Endothelial cell of umbilical vein (primary cell): Measurements from ENCODE around the gene CLEC18A. TPM values are rescaled to one million over a fixed set of nuclear protein-coding genes. Genes with fewer than 3 reads are reported as not detected.

Source experiments
- BruUV-seq: library from RNA; stranded (reverse); fragments of 400-500 nt; replicated peaks from 2 replicates; lab custom pipeline; 2021; lab: Mats Ljungman, UMichigan
- CTCF ChIA-PET: fragments of 300-600, 350-600 bp; sonication (Branson Sonifier 250); formaldehyde crosslinking; loops from one replicate; lab custom pipeline; 2021; ENCODE audit warnings: antibody characterized with exemption, inconsistent platforms; lab: Charles Lee
- POLR2A ChIA-PET: fragments of 300-600, 350-600 bp; sonication (Branson Sonifier 250); formaldehyde crosslinking; loops from one replicate; lab custom pipeline; 2021; ENCODE audit warnings: antibody characterized with exemption, inconsistent platforms; lab: Charles Lee
- DNase-seq: peaks from one replicate; pipeline ENCODE4 v3.0.0-alpha.2; 2011; ENCODE audit warnings: low read depth, low spot score
- FAIRE-seq: peaks from 2 replicates; lab custom pipeline; 2011; peaks lifted over from hg19 to GRCh38; lab: Jason Lieb, UNC
- H2AFZ ChIP-seq: 2 replicates; pipeline ENCODE4 v1.6.0; 2012; ENCODE audit warnings: low read depth, low read length, control low read depth, inconsistent platforms
- H3K27ac ChIP-seq: 2 replicates; pipeline ENCODE4 v1.5.1; 2011; ENCODE audit warnings: low read depth, mild to moderate bottlenecking, control low read depth, low read length, moderate library complexity; ENCODE audit not compliant: insufficient read depth
- H3K27me3 ChIP-seq, 2 experiments: 2 replicates each; pipeline versions ENCODE4 v1.6.0 to v1.6.1; 2011; ENCODE audit warnings: low read length in 2 of 2, mixed read lengths in 1 of 2; ENCODE audit not compliant: control insufficient read depth in 2 of 2, insufficient read depth in 2 of 2
- H3K36me3 ChIP-seq, 2 experiments: 2 replicates in 1 of 2; 3 replicates in 1 of 2; pipeline ENCODE4 v1.5.1; 2011; ENCODE audit warnings: low read length in 2 of 2, mild to moderate bottlenecking in 1 of 2, moderate library complexity in 1 of 2; ENCODE audit not compliant: control insufficient read depth in 2 of 2, insufficient read depth in 2 of 2; ENCODE audit errors: extremely low read depth in 1 of 2
- H3K4me1 ChIP-seq: 3 replicates; pipeline ENCODE4 v1.5.1; 2011; ENCODE audit warnings: mild to moderate bottlenecking, low read length; ENCODE audit not compliant: control insufficient read depth, insufficient read depth; ENCODE audit errors: extremely low read depth
- H3K4me2 ChIP-seq: 2 replicates; pipeline ENCODE4 v1.6.1; 2011; ENCODE audit warnings: low read length, control low read depth, mixed read lengths; ENCODE audit not compliant: insufficient read depth
- H3K4me3 ChIP-seq, 3 experiments: fragments of 200-600 bp in 1 of 3; sonication (generic), shearing (Covaris generic) in 1 of 3; replicated peaks in 1 of 3; 2 replicates each; pipeline ENCODE4 v1.5.1; 2011 to 2016; ENCODE audit warnings: control low read depth in 3 of 3, low read length in 3 of 3, mild to moderate bottlenecking in 2 of 3, inconsistent platforms in 1 of 3, low read depth in 1 of 3, moderate library complexity in 1 of 3; ENCODE audit not compliant: insufficient read depth in 1 of 3
- H3K79me2 ChIP-seq: 2 replicates; pipeline ENCODE4 v1.6.0; 2012; ENCODE audit warnings: low read length, inconsistent platforms; ENCODE audit not compliant: control insufficient read depth, insufficient read depth
- H3K9ac ChIP-seq: replicated peaks from 2 replicates; pipeline ENCODE3; 2011; ENCODE audit warnings: low read length, control low read depth; ENCODE audit not compliant: insufficient read depth; ENCODE audit errors: extremely low read depth
- H3K9me1 ChIP-seq: replicated peaks from 3 replicates; pipeline ENCODE4 v1.6.0; 2011; ENCODE audit warnings: mild to moderate bottlenecking, low read length; ENCODE audit not compliant: control insufficient read depth, insufficient read depth; ENCODE audit errors: extremely low read depth
- H3K9me3 ChIP-seq: replicated peaks from 2 replicates; pipeline ENCODE4 v1.5.1; 2012; ENCODE audit warnings: low read length, inconsistent platforms; ENCODE audit not compliant: control insufficient read depth, insufficient read depth
- H4K20me1 ChIP-seq: replicated peaks from 2 replicates; pipeline ENCODE3; 2011; ENCODE audit warnings: mild to moderate bottlenecking, low read length; ENCODE audit not compliant: control insufficient read depth, insufficient read depth; ENCODE audit errors: extremely low read depth
- CTCF ChIP-seq, 2 donors: IDR thresholded peaks; 1 replicate in 1 of 2; 2 replicates in 1 of 2; pipeline ENCODE4 v1.5.1; 2011; ENCODE audit warnings: low read length in 2 of 2, mild to moderate bottlenecking in 2 of 2, moderate library complexity in 2 of 2, control low read depth in 1 of 2, inconsistent platforms in 1 of 2, low read depth in 1 of 2; ENCODE audit not compliant: insufficient read depth in 1 of 2; ENCODE audit errors: extremely low read depth in 1 of 2
- EZH2 ChIP-seq: IDR thresholded peaks from 2 replicates; pipeline ENCODE4 v1.6.1; 2012; ENCODE audit warnings: borderline replicate concordance, low read depth, mild to moderate bottlenecking, moderate library complexity, low read length, inconsistent platforms; ENCODE audit not compliant: severe bottlenecking
- FOS ChIP-seq: IDR thresholded peaks from 2 replicates; pipeline ENCODE4 v1.6.1; 2011; ENCODE audit warnings: mild to moderate bottlenecking, low read length, moderate library complexity, borderline replicate concordance; ENCODE audit not compliant: insufficient read depth
- GATA2 ChIP-seq: IDR thresholded peaks from 2 replicates; pipeline ENCODE4 v1.7.0; 2011; ENCODE audit warnings: low read depth, mild to moderate bottlenecking, moderate library complexity, mixed read lengths, low read length; ENCODE audit not compliant: insufficient read length, insufficient read depth
- JUN ChIP-seq: IDR thresholded peaks from 2 replicates; pipeline ENCODE4 v1.6.1; 2011; ENCODE audit warnings: borderline replicate concordance, low read depth; ENCODE audit not compliant: insufficient read length, insufficient read depth
- MAX ChIP-seq: IDR thresholded peaks from 2 replicates; pipeline ENCODE4 v1.6.1; 2011; ENCODE audit not compliant: insufficient read depth, insufficient read length
- MYC ChIP-seq: IDR thresholded peaks from one replicate; pipeline ENCODE4 v1.6.1; 2011; ENCODE audit warnings: mild to moderate bottlenecking, low read depth, low read length
- POLR2A ChIP-seq: IDR thresholded peaks from 2 replicates; pipeline ENCODE4 v1.6.1; 2012; ENCODE audit warnings: low read depth, mild to moderate bottlenecking, control low read depth, low read length
- POLR2AphosphoS5 ChIP-seq: IDR thresholded peaks from 2 replicates; pipeline ENCODE4 v1.6.1; 2012; ENCODE audit warnings: low read depth, mild to moderate bottlenecking, control low read depth, low read length, moderate library complexity; ENCODE audit not compliant: insufficient read depth
- dilution Hi-C: fragments of 300-500 bp; cut with MboI; formaldehyde crosslinking; loops from one replicate; pipeline ENCODE4 v1.15.0; 2019; ENCODE audit warnings: low sequenced_read_pairs; ENCODE audit not compliant: extremely low pct_ligation_motif_present
- intact Hi-C: fragments of 100-400 bp; cut with micrococcal nuclease; formaldehyde crosslinking; loops from one replicate; pipeline ENCODE4 v1.10.0; 2022
- polyA plus RNA-seq, 4 experiments: library from polyadenylated mRNA; depleted of rRNA in 3 of 4; stranded (reverse) in 3 of 4; unstranded in 1 of 4; fragments of >200 nt; gene quantifications; 2 replicates each; pipeline versions ENCODE4 v1.2.1 to v1.2.3, GENCODE V29; 2011 to 2012; ENCODE audit warnings: missing spikeins in 1 of 4
- total RNA-seq: library from RNA; stranded (reverse); gene quantifications from 2 replicates; pipeline ENCODE4 v1.2.3, GENCODE V29; 2021

CLEC18A gene
- total and polyA plus RNA-seq, 2 donors (not counting 3 experiments of a cell fraction or from before 2014, with no cell fraction given), result 0.35 to 0.51 TPM

GRCh38 chr16:69934751-69935150 lies 16.4 kb upstream of the CLEC18A start:
- BruUV-seq, result no TSS peak
- Histone ChIP-seq H3K36me3 (peaks cover 2 to 42% of the 10 kb centered on the region in 2 experiments), H3K9ac (no peak overlapping the region), H4K20me1 (no peaks in the 10 kb centered on the region), H3K79me2 (no peaks in the 10 kb centered on the region), H3K27ac (no peak overlapping the region), H3K4me3 (no peak overlapping the region), H2AFZ (no peak overlapping the region), H3K9me1 (no peaks in the 10 kb centered on the region), H3K9me3 (no peaks in the 10 kb centered on the region), H3K4me2 (no peak overlapping the region), H3K27me3 (no peaks in the 10 kb centered on the region), H3K4me1 (no peaks in the 10 kb centered on the region)
- dilution Hi-C loops (no loop called here), intact Hi-C loops (no loop called here)
- FAIRE-seq (no peak), DNase-seq (no peak)
- TF ChIP-seq MYC, result no peak
- no peak for TF ChIP-seq MAX
- no peak for TF ChIP-seq POLR2A
- TF ChIP-seq CTCF (IDR thresholded peaks at IDR 0.05; ENCODE audit: extremely low read depth in 1 of 2, insufficient read depth in 1 of 2, low read depth in 1 of 2, low read length in 2 of 2), result no peak
- TF ChIP-seq JUN, result no peak
- no peak for TF ChIP-seq POLR2AphosphoS5
- no peak for TF ChIP-seq GATA2
- TF ChIP-seq EZH2, result no peak
- no peak for TF ChIP-seq FOS
- ChIA-PET POLR2A (no interaction called here), CTCF (interaction anchor here (0.8 kb wide), 1 partner anchor 139 kb away, joined by 4 read pairs; no protein-coding TSS in a partner anchor)
